ENCODE data around the gene GLT8D1.
A peak's percentile ranks its signal among the peaks of the same experiment; 100 is the strongest.

GLT8D1 gene

GRCh38 chr3:52685709-52686691, 19.6 kb downstream of the GLT8D1 start, which contains the start of the genes GNL3 and PBRM1:
TSS of gene GNL3 (plus strand) at chr3:52686032. CDS start at chr3:52686093, 61 bp downstream.
TSS of gene PBRM1 (minus strand) at chr3:52685913.
- Histone ChIP-seq H3K27me3 (no peaks in the 10 kb centered on the region), H3K4me1 (no peaks in the 10 kb centered on the region), H3K4me3 (ENCODE audit: low read depth, low read length) (peak within 1 kb of the TSS; percentile 97), H3K9me3 (no peaks in the 10 kb centered on the region), H3K36me3 (peaks cover 50% of the 10 kb centered on the region)
- peak; percentile 89 for DNase-seq
- no peak for TF ChIP-seq CTCF (IDR thresholded peaks at IDR 0.05; ENCODE audit: low read depth, low read length)

DNA sequence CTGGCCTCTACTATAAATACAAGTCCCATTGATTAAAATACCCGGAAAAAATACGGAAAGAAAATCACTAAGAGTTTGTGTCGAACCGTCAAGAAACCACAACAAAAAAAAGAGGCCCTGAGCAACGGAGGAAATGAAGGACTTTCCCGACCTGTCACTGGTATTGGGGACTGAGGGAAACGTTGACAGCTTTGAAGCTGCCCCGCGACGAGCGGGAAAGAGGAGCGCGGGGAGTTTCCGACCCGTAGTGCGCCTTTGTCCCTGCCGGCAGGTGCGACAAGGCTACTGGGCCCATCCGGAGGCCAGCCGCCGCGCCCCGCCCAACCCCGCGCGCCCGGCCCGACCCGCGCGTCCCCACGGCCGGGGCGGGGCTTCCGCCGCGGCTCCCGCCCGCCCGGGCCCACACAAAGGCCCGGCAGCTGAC, 20.3 kb downstream of the GLT8D1 start:
- H3K4me3 ChIP-seq (ENCODE audit: low read depth, low read length): peak overlapping the region; percentile 79
- no peaks in the 10 kb centered on the region for H3K27me3 ChIP-seq
- no peaks in the 10 kb centered on the region for H3K4me1 ChIP-seq
- peak; percentile 77 for DNase-seq
- H3K36me3 ChIP-seq: peaks cover 43% of the 10 kb centered on the region
- no peaks in the 10 kb centered on the region for H3K9me3 ChIP-seq
- TF ChIP-seq CTCF (IDR thresholded peaks at IDR 0.05; ENCODE audit: low read depth, low read length): no peak

DNA sequence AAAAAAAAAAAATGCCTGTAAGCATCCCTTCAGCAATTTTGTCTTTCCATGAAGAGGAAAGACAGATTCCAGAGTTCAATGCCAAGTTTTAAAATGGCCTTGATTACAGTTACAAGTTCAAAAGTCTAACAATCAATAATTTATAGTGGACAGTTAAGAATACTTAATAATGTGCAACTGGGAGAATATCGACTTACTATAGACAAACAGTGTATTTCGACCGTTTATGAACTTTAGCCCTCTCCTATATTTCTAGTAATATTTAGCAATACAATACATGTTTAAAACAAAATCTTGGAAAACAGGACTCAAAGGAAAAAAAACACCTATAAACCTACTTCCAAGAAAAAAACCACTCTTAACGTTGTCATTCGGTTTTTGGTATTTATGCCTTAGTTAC, 21.4 kb downstream of the GLT8D1 start:
- H3K4me1 ChIP-seq: no peaks in the 10 kb centered on the region
- peaks cover 35% of the 10 kb centered on the region for H3K36me3 ChIP-seq
- no peak for DNase-seq
- no peaks in the 10 kb centered on the region for H3K9me3 ChIP-seq
- no peak for TF ChIP-seq CTCF (IDR thresholded peaks at IDR 0.05; ENCODE audit: low read depth, low read length)
- H3K27me3 ChIP-seq: no peaks in the 10 kb centered on the region
- H3K4me3 ChIP-seq (ENCODE audit: low read depth, low read length): no peak overlapping the region; the same call in 1 of the 2 replicates

DNA sequence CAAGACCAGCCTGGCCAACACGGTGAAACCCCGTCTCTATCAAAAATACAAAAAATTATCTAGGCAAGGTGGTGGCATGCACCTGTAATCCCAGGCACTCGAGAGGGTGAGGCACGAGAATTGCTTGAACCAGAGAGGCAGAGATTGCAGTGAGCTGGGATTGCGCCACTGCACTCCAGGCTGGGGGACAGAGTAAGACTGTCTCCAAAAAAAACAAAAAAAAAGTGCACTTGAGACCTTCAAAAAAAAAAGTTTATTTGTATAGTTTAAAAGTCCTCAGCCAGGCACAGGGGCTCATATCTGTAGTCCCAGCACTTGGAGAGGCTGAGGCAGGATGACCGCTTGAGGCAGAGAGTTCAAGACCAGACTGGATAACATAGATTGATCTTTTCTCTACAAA, 22.0 kb downstream of the GLT8D1 start:
- no peaks in the 10 kb centered on the region for H3K4me1 ChIP-seq
- no peak for DNase-seq
- no peaks in the 10 kb centered on the region for H3K27me3 ChIP-seq
- no peak overlapping the region for H3K4me3 ChIP-seq (ENCODE audit: low read depth, low read length)
- H3K36me3 ChIP-seq: peaks cover 34% of the 10 kb centered on the region
- no peak for TF ChIP-seq CTCF (IDR thresholded peaks at IDR 0.05; ENCODE audit: low read depth, low read length)
- H3K9me3 ChIP-seq: no peaks in the 10 kb centered on the region

DNA sequence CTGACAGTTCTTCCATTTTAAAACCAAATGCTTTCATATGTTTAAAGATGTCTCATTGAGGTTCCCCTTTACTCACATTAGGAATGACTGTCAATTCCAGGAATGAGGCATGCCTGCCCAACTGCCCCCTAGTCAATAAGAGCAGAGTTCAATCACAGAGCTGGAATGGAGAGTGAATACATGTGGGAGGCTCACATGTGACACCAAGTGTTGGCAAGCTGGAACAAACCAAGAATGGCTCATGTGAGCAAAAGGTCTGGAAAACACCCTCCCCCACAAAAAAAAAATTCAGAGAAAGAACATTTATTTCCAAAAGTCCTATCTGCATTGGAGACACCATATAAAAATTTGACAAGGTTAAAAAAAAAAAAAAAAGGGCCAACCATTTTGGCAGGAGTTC, 23.6 kb downstream of the GLT8D1 start:
- Histone ChIP-seq H3K27me3 (no peaks in the 10 kb centered on the region), H3K4me3 (ENCODE audit: low read depth, low read length) (no peak overlapping the region), H3K9me3 (no peaks in the 10 kb centered on the region), H3K4me1 (no peaks in the 10 kb centered on the region), H3K36me3 (peaks cover 24% of the 10 kb centered on the region)
- peak; percentile 33; the same call in 1 of the 2 replicates for TF ChIP-seq CTCF (IDR thresholded peaks at IDR 0.05; ENCODE audit: low read depth, low read length)
- DNase-seq: no peak

DNA sequence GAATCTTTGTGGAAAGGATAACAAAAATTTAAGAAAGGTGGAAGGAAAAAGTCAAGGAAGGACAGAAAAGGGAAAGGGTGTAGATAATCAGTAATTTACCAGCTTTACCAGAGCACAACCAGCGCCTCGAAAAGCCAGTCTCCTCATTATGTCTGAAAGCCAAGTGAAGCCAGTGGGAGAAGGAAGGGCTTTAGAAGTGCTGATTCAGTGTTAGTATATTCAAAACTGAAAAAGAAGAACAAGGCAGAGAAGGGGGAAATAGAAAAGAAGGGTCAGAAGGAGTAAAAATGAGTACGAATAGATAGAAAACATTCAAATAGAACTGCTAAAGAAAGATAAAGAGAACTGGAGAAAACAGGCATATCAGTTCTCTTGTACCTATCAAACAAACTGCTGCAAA, 24.0 kb downstream of the GLT8D1 start:
- H3K27me3 ChIP-seq: no peaks in the 10 kb centered on the region
- H3K4me1 ChIP-seq: no peaks in the 10 kb centered on the region
- H3K36me3 ChIP-seq: peaks cover 20% of the 10 kb centered on the region
- TF ChIP-seq CTCF (IDR thresholded peaks at IDR 0.05; ENCODE audit: low read depth, low read length): no peak
- no peak for DNase-seq
- no peaks in the 10 kb centered on the region for H3K9me3 ChIP-seq
- H3K4me3 ChIP-seq (ENCODE audit: low read depth, low read length): no peak overlapping the region

Measured in BE2C (cell line).